Activated CD4-positive, alpha-beta T cell treated with anti-CD3 and anti-CD28 coated beads for 1 hour (primary cell): Measurements from ENCODE around the gene CCDC60.
"Not testable (repeated sequence)": the region's sequence is repeated elsewhere in the genome, so short reads cannot be mapped to it uniquely, and the experiment has no call there.

Experiments used
- DNase-seq: peaks from one replicate; pipeline ENCODE4 v3.0.0-alpha.2; 2020

Gene CCDC60

DNA sequence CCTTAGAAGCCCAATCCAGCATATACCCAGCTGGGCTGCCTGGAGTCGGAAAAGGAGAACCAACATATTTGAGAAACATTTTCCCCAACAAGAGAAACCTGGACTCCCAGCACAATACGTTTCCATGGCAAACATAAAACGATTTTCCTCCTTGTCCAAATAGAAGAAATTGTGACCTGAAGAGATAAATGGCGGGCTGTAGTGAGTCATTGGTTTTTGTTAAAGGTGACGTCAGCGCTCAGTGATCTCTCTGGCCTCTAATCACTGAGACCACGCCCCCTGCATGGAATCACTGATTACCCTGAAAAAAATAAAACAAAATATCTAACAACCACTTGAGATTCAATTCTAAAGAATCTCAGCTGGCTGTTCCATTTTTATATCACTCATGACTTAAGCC, 6.0 kb downstream of the CCDC60 start:
- DNase-seq: no peak

DNA sequence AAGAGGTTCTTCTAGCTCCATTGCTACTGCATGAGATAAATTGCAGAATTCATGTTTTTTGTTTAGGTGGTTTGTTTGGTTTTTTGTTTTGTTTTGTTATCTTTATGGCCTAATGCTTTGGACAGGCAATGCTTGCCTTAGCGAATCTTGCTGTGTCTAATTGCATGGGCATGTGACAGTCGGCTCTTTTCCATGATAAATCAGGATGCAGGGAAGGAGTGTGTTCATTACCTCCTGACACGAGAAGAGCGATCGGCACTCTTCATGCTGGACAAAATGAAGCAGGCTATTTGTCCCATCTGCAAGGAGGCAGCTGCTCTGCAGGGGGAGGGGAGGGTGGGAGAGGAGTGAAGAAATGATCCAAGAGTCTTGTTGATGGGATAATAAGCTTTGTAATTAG, 6.5 kb downstream of the CCDC60 start:
- no peak for DNase-seq

DNA sequence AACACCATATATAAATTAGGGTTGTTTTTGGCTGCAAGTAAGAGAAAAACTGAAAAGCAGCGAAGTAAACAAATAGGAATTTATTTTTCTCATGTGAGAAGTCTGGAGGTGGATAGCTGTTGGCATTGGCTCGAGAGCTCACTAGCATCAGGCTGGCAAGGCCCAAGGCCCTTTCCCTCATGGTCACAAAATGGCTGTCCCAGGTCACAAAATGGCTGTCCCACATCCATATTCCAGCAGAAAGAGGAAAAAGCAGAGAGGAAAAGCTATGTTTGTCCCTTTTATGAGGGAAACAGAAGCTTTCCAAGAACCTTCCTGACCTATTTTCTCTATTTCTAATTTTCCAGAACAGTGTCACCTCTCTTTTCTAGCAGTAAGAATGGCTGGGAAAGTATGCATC, 7.5 kb downstream of the CCDC60 start:
- no peak for DNase-seq

DNA sequence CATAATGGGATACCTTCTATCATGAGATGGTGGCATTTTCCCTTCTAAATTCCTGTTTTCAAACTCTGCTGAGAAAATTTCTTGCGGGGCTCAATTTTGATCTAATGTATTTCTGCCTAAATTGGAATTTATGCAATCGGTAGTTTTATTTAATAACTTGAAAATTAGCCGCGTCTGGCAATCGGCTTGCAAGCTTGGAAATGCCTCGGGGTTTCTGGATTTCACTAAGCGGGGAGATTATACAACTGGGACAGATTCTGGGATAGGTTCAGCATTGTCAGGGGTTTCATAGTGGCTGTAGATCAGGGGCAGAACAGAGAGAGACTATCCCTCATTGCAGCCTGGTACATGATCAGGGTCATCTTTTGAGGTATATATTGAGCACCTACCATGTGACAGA, 8.6 kb downstream of the CCDC60 start:
- DNase-seq: no peak

DNA sequence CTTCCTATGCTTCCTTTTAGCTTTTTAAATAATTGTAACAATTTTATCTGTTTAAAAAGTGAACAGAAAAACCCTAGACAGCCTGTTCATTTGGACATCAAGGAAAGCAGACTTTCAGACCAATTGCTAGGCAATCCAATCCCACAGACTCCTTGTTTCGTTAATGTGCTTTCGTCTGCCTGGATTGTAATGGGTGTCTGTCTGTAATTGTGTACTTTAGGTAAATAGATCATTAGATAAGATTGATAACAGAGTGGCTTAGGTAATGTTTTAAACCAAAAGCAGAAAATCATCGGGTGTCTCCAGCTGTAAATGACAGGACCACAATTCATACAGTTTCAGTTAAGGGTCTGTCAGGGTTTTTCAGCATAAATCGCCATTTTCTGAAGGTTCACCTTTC, 19.6 kb downstream of the CCDC60 start:
- no peak for DNase-seq

DNA sequence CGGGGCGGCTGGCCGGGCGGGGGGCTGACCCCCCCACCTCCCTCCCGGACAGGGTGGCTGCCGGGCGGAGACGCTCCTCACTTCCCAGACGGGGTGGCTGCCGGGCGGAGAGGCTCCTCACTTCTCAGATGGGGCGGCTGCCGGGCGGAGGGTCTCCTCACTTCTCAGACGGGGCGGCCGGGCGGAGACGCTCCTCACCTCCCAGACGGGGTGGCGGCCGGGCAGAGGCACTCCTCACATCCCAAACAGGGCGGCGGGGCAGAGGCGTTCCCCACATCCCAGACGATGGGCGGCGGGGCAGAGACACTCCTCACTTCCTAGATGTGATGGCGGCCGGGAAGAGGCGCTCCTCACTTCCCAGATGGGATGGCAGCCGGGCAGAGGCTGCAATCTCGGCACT, 25.8 kb downstream of the CCDC60 start:
- DNase-seq: not testable (repeated sequence)

DNA sequence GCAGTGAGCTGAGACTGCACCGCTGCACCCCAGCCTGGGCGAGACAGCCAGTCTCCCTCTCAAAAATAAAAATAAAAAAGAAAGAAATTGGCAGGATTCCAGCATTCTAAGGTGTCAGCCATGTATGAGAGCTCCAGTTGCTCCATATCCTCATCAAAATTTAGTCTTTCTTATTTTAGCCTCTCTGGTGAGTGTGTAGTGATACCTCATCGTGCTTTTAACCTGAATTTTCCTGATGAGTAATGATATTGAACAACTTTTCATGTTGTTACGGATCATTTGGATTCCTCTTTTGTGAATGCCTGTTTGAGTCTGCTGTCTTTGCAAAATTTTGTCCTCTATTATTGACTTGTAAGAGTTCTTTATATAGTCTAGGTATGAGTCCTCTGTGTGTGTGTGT, 28.5 kb downstream of the CCDC60 start:
- DNase-seq: no peak

DNA sequence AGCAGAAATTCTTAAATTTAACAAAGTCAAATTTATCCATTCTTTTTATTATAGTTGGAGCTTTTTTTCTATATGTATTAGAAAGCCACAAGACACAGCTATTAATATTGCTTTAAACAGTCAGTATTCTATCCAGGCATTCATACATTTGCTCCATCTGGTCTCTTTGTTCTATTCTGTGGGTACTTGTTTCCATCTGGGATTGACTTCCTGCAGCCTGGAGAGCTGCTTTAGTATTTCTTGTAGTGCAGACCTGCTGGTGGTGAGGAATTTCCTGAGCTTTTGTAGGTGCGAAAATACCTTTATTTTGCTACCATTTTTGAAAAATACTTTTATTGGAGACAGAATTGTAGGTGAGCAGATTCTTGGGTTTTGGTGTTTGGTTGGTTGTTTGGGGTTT, 29.0 kb downstream of the CCDC60 start:
- DNase-seq: no peak

DNA sequence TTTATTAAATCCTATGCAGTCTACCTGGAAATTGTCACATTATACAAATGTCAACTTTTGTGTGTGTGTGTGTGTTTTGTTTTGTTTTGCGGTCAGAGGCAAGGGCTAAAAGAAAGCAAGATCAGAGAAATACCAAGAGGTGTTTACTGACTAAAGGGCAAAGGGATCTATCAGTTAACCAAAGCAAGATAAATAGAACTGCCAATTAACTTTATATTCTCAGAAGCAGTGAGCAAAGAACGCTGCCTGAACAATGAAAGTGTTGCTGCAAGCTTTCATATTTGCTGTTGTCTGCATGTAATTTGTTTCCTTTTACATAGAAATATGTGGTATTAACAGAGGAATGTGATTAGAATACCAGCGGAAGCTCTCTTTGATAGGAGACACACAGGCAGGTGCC, 30.9 kb downstream of the CCDC60 start:
- no peak for DNase-seq

DNA sequence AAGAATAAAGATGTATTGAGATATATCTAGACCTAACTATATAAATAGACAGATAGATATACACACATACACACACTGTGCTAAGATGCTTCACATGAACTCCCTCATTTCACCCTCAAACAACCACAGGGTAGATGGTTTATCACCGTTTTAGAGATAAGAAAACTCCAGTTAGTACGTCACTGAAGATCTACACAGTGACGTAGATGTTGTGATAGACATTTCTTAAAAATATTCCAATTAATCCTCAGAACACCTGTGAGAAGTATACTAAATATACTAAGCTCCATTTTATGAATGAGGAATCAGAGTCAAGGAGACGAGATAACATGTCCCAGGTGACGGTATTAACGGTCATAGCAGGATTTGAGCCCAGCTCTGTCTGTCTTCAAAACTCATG, 31.5 kb downstream of the CCDC60 start:
- DNase-seq: no peak

DNA sequence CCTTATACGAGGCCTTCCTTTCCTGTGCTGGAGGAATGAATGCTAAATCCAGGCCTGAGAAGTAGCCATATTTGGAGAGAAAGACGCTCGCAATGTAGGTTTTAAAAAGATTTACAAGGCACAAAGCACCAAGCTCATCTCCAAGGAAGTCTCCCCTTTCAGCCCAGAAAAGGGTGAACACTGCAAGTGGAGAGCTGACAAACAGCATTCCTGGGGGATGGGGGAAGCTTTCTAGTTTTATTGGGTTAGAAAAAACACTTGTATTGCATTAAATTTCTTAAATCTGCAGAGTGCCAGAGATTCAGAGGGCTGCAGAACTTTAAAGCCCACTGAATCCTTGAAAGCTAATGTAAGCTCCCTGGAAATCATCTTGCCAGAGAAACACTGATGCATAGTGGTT, 34.6 kb downstream of the CCDC60 start:
- no peak for DNase-seq

DNA sequence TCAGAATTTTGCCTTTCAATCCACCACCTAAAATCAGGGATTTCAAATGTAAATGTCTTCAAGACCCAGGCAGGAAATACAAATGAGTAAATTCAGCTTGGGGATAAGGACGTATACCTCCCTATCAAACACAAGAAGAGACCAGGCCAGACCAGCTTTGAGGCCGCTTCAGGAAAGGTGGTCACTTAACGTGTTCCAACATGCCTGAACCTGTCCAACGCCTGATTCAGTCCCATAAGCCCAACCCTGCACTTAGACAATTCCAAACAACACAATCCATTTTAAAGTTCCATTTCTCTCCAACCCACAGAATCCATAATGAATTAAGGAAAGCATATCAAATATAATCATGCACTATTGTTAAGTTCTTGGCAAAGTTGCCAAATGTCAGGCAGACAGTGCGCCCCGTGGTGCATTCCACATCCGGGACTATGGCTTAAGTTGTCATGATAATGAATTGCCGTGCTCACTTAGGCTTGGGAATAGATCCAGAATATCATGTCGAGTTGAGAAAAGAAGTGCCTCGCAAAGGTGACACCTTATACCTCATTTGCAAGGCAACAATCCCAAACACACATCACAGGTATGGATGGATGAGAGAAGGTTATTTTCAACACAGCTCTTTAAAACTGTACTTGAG, 35.5 kb downstream of the CCDC60 start:
- no peak for DNase-seq

DNA sequence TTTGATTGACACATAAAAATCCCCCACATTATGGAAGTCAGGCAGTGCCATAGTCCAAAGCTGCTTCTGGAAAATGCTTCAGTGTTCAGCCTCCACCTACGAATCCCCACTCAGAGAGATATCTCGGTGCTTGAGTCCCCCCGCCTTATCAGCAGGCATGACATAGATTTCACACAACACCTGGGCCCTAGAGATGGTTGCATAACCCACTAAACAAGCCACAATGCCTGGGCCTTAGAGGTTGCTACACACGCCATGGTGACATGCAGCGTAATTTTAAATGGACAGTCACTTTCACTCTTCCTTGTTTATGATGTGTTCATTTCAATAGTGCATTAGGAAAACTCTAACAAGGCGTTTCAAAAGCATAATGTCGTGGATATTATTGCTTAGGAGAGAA, 38.0 kb downstream of the CCDC60 start:
- no peak for DNase-seq

DNA sequence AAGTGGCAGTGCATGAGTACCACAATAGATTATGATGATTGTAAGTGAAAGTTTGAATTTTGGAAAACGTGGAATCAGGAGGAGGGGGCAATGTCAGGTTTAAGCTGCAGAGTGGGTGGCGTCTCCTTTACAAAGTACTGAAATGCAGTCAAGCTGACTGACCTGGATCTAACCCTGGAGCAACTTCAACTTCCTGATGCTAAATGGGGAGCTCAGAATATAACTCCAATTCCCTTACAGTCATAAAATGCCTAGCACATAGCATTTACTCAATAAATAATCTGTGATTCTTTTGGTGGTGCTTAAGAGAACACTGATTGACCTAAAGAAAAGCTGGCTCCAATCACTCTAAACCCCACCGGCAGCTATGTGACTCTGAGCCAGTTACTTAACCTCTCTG, 38.5 kb downstream of the CCDC60 start:
- no peak for DNase-seq

DNA sequence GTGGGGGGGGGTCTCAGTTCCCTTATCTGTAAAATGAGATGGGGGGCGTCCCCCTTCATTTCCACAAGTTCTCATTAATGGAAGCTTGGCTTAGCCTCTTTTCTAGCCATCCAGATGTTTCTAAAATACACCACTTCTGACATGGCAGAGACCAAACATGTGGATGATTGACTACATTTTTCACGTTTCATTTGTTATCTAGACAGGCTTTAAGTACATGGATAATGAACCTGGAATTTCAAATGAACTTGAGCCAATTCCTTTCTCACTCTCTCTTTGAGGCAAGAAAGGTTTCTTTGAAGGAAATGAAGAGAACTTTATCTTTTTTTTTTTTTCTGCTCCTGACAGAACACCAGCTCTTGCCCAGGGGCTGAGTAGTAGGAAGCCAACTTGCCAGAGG, 39.1 kb downstream of the CCDC60 start:
- no peak for DNase-seq

DNA sequence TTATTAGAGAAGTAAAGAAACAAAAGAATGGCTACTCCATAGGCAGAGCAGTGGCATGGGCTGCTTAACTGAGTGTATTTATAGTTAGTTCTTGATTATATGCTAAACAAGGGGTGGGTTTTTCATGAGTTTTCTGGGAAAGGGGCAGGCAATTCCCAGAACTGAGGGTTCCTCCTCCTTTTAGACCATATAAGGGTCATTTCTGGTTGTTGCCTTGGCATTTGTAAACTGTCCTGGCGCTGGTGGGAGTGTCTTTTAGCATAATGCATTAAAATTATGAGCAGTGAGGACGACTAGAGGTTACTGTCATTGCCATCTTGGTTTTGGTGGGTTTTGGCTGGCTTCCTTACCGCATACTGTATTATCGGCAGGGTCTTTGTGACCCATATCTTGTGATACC, 40.1 kb downstream of the CCDC60 start:
- DNase-seq: no peak

DNA sequence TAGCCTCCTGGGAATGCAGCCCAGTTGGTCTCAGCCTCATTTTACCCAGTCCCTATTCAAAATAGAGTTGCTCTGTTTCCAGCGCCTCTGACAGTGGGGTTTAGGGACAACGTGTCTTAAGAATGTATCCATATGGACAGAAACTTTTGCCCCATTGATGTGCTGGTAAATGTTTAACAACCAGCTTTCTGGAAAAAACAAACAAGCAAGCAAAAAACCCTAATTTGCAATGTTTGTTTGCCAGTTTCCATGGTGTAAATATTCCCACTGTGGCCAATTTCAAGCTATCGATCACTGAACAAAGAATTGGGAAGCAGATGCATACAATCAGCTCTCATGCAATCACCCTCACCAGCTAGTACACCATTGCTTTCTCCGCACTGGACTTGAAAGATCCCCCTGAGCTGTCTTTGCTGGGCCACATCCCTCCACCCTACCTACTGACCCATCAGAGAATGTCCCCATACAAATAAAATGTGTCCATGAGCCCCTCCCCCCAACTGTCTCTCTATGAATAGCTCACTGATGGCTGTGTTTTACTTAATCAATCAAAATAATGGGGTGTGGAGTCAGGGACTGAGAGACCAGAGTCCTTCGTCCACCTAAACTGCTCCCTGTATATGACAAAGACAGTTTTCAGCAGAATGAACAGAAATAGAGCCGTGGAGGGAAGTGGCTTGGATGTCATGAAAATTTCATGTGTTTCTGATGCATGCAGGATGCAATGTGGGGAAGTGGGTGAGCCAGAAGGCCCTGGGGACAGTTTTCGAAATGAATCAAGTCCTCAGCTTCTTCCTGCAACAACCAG, 40.8 kb downstream of the CCDC60 start:
- no peak for DNase-seq

DNA sequence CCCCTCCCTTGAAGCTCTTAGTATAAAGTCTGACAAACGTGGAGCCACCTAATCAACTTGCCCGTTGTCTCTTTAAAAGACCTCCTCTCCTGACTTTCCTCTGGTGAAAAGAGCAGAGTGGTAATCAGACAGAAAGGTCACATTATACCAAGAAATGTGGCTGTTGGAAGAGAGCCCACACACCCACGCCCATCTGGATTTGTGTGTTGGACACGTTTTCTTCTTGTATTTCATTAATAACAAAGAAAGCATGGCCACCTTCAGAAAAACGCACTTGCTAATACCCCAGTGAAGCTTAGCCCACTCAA, 41.3 kb downstream of the CCDC60 start:
- no peak for DNase-seq

DNA sequence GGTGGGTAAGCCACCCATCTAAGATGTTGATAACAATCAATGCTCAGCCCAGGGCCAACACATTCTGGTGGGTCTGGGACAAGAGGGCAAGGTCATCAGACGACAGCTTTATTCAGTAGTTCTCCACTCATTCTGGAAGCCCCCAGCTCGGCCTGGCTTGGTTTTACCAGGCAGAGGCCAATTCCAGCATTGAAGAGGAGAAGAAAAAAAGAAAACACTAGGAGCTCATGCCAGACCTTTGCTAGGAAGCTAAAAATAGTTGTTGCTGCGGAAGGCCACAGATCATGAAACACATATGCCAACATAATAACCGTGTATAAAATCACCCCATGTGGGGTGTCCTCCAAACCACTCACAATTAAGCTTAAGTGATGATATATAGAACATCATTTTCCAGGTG, 44.4 kb downstream of the CCDC60 start:
- no peak for DNase-seq

DNA sequence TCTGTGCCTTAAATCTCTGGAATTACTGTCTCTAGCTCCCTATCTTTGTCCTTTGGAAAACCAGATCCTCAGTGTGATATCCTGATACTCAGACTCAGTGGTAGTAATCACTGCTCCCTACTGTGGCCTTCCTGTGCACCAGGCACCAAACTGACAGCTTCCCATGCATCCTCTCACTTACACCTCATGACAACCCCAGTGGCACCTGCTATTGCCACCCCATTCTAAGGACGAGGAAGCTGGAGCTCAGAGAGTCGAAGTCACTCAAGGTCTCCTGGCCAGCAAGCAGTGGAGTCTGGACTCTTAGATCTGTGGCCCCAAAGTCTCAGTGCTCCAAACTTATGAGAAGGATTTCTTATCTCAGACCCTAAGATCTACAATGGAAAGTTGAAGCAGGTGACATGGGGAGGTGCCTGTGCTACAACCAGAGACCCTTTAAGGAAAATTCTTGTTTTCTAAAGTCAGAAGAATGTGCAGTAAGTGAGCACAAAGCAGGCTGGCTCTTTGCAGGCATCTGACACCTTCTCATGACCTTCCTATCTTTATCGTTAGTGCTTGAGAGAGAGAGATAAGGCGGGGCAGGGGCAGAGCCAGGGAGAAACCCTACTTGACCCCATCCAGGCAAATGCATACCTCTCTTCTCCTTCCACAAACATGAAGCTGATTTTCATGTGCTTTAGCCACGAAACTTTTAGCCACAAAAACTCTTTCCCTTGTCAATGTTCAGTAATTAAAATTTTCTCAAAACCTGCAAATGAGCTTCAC, 47.1 kb downstream of the CCDC60 start:
- no peak for DNase-seq

DNA sequence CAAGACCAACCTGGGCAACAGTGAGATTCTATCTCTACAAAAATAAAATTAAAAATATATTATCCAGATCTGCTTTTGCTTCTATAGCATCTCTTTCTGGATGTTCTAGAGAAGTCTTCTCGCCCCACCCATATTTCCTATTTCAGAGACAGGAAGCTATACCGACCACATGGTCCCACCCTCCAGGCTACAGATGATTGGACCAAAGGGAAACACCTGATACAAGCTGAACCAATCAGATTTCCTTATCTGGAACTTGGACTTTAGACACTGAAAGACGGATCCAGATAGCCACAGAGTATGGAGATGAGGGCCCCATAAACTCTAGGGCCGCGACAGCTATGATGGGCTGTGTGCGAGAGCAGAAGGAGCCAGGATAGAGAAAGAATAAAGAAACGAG, 48.7 kb downstream of the CCDC60 start:
- DNase-seq: no peak

DNA sequence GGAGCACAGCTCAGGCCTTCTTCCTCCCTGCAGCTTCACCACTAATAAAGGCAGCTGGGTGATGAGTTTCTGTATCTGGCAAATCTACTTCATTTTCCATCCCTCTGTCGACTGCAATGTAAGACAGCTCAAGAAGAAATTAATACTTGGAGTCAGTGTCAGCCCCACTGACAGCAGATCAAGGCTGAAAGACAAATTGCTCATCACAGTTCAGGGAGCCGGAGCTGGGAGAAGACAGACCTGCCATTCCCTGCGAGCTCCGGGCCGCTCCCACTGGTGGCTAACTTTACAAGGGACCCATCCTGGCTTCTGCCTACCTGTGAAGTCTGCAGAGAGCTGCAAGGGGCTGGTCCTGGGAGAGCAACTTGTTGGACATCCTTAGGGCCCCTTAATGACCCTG, 49.8 kb downstream of the CCDC60 start:
- DNase-seq: no peak

DNA sequence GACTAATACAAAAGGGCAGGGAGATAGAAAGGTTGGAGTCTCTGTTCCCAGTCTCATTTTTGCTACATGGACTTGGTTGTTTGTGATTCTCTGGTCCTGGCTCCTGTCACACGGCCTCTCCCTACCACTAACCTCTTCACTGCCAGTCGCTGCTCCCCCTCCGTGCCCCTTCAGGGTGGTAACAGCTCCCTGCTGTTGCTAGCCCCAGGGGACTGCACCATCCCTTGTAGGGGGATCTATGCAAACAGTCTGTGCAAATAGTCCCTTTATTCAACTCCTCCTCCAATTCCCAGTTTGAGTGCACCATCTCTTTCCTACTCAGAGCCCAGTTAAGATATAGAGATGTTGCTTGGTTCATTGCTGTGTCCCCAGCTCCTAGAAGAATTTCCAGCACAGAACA, 51.1 kb downstream of the CCDC60 start:
- DNase-seq: no peak

DNA sequence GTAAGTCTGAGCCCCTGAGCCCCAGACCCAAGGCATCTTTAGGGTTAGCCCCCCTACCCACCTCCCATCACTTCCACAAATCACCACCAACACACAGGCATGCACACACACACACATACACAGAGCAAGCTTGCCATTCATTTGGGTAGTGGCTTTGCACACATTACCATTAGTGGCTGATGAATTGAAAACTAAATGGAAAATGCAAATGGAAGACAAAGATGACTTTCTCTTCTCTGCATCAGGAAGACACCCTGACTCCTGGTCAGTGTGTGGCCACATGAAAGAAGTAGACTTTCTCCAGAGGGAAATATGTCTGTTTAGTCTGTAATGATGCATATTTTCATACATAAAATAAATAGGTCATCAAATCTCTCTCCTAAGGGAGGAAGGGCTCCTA, 55.2 kb downstream of the CCDC60 start:
- no peak for DNase-seq
